HL-60/S4 treated with retinoic acid at 250 ng/mL for 4 days and 3 days (cell line): ENCODE measurements around the gene ZFC3H1.

Experiments used
- in situ Hi-C: fragments of 300-500 bp; cut with MboI; formaldehyde crosslinking; loops from 2 replicates; pipeline ENCODE4 v1.7.0; 2022; ENCODE audit warnings: low sequenced_read_pairs

The ZFC3H1 gene

GRCh38 chr12:71682466-71682865, 18.8 kb upstream of the ZFC3H1 start:
- in situ Hi-C loops = no loop called here

GRCh38 chr12:71671816-71672215, 8.2 kb upstream of the ZFC3H1 start:
- in situ Hi-C loops = no loop called here

- in situ Hi-C loops = no loop called here
These were observed 7.7 kb upstream of the ZFC3H1 start for GRCh38 chr12:71671311-71671710.

- in situ Hi-C loops = no loop called here
These were observed 2.6 kb upstream of the ZFC3H1 start for GRCh38 chr12:71666259-71666658.

GRCh38 chr12:71665090-71665463, 1.4 kb upstream of the ZFC3H1 start:
- in situ Hi-C loops = no loop called here

- in situ Hi-C loops = no loop called here
These were observed 902 bp upstream of the ZFC3H1 start for GRCh38 chr12:71664411-71665089.

- in situ Hi-C loops = no loop called here
These were observed 643 bp downstream of the ZFC3H1 start for GRCh38 chr12:71662849-71663560.

- in situ Hi-C loops = no loop called here
These were observed 1.6 kb downstream of the ZFC3H1 start for GRCh38 chr12:71661977-71662530.

GRCh38 chr12:71656740-71657139, 6.9 kb downstream of the ZFC3H1 start:
- in situ Hi-C loops = no loop called here

- in situ Hi-C loops = no loop called here
These were observed 7.7 kb downstream of the ZFC3H1 start for GRCh38 chr12:71655907-71656306.

- in situ Hi-C loops = no loop called here
These were observed 8.2 kb downstream of the ZFC3H1 start for GRCh38 chr12:71655495-71655894.

GRCh38 chr12:71654200-71654599, 9.4 kb downstream of the ZFC3H1 start:
- in situ Hi-C loops = no loop called here

- in situ Hi-C loops = no loop called here
These were observed 10.5 kb downstream of the ZFC3H1 start for GRCh38 chr12:71653137-71653536.

- in situ Hi-C loops = no loop called here
These were observed 11.0 kb downstream of the ZFC3H1 start for GRCh38 chr12:71652656-71653055.

GRCh38 chr12:71649401-71649800, 14.2 kb downstream of the ZFC3H1 start:
- in situ Hi-C loops = no loop called here

- in situ Hi-C loops = no loop called here
These were observed 15.1 kb downstream of the ZFC3H1 start for GRCh38 chr12:71648537-71648936.

GRCh38 chr12:71646512-71646911, 17.1 kb downstream of the ZFC3H1 start:
- in situ Hi-C loops = no loop called here

GRCh38 chr12:71645268-71645667, 18.4 kb downstream of the ZFC3H1 start:
- in situ Hi-C loops = no loop called here

- in situ Hi-C loops = no loop called here
These were observed 21.4 kb downstream of the ZFC3H1 start for GRCh38 chr12:71642264-71642663.

- in situ Hi-C loops = no loop called here
These were observed 22.3 kb downstream of the ZFC3H1 start for GRCh38 chr12:71641390-71641789.

- in situ Hi-C loops = no loop called here
These were observed 23.3 kb downstream of the ZFC3H1 start for GRCh38 chr12:71640316-71640715.

- in situ Hi-C loops = no loop called here
These were observed 24.3 kb downstream of the ZFC3H1 start for GRCh38 chr12:71639341-71639760.
